Activated T-cell treated with anti-CD3 and anti-CD28 coated beads for 48 hours (primary cell): ENCODE results near the gene ALOX5.
"Not testable (repeated sequence)": the region's sequence is repeated elsewhere in the genome, so short reads cannot be mapped to it uniquely, and the experiment has no call there.

Source experiments
- DNase-seq: peaks from one replicate; pipeline ENCODE4 v3.0.0-alpha.2; 2020; ENCODE audit warnings: low read depth

Gene ALOX5

GRCh38 chr10:45404770-45405120 lies 30.7 kb downstream of the ALOX5 start:
- DNase-seq: no peak

GRCh38 chr10:45407542-45407941 lies 33.5 kb downstream of the ALOX5 start:
- no peak for DNase-seq

- no peak for DNase-seq
Measured at GRCh38 chr10:45408421-45409319, 34.7 kb downstream of the ALOX5 start.

- not testable (repeated sequence) for DNase-seq
Measured at GRCh38 chr10:45409347-45409746, 35.3 kb downstream of the ALOX5 start.

GRCh38 chr10:45409782-45410181 lies 35.8 kb downstream of the ALOX5 start:
- DNase-seq: no peak

GRCh38 chr10:45410489-45410806 lies 36.4 kb downstream of the ALOX5 start:
- DNase-seq: no peak

GRCh38 chr10:45410807-45411606 lies 37.0 kb downstream of the ALOX5 start:
- no peak for DNase-seq

GRCh38 chr10:45411607-45411940 lies 37.6 kb downstream of the ALOX5 start:
- no peak for DNase-seq

GRCh38 chr10:45415062-45415461 lies 41.0 kb downstream of the ALOX5 start:
- not testable (repeated sequence) for DNase-seq

GRCh38 chr10:45416603-45417002 lies 42.6 kb downstream of the ALOX5 start:
- DNase-seq: no peak

GRCh38 chr10:45417746-45418145 lies 43.7 kb downstream of the ALOX5 start:
- no peak for DNase-seq

- no peak for DNase-seq
Measured at GRCh38 chr10:45418417-45418848, 44.4 kb downstream of the ALOX5 start.

- peak; percentile 42 for DNase-seq
Measured at GRCh38 chr10:45418849-45419675, 45.0 kb downstream of the ALOX5 start.

- DNase-seq: no peak
Measured at GRCh38 chr10:45419676-45420025, 45.6 kb downstream of the ALOX5 start.

GRCh38 chr10:45420453-45421192 lies 46.6 kb downstream of the ALOX5 start:
- DNase-seq: peak; percentile 43

- no peak for DNase-seq
Measured at GRCh38 chr10:45421221-45422097, 47.4 kb downstream of the ALOX5 start.

GRCh38 chr10:45422207-45422865 lies 48.3 kb downstream of the ALOX5 start:
- DNase-seq: no peak

- DNase-seq: no peak
Measured at GRCh38 chr10:45422866-45423659, 49.0 kb downstream of the ALOX5 start.

GRCh38 chr10:45423976-45424499 lies 50.0 kb downstream of the ALOX5 start:
- DNase-seq: no peak
